Measurements from ENCODE around the gene SEC24A. TPM values are rescaled to one million over a fixed set of nuclear protein-coding genes. Genes with fewer than 3 reads are reported as not detected.

Gene SEC24A
- total RNA-seq, 1 experiment from 2014 or later = 30.4 TPM

DNA sequence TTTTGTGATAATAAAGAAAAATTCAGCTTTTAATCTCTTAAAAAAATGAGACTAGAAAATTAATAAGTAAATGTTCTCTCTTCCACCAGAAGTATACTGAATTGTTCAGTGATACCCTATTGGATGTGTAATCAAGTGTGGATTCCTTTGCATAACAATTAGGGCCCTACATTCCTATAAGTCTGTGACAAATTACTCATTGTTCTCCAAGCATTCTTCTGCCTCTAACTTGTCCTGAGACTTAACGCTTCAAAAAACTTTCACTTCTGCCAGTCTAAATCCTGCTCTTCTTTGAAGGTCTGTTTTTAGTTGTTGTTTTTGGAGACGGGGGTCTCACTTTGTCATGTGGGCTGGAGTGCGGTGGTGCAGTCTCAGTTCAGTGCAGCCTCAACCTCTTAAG is 100.8 kb downstream of the SEC24A start:
- Mint-ChIP-seq H3K27ac (peak overlapping the region; percentile 19 to 82 (median 79); a peak in 3 of 7 replicates), H3K27me3 (ENCODE audit: low read depth) (no peaks in the 10 kb centered on the region), H3K36me3 (ENCODE audit: insufficient read depth in 1 of 3, low read depth in 3 of 3) (peaks cover 0 to 17% (median 14%) of the 10 kb centered on the region in 3 experiments; a peak in 6 of 7 replicates), H3K4me3 (peak overlapping the region in 1 of 2 experiments; percentile 35; a peak in 1 of 5 replicates), H3K9me3 (no peaks in the 10 kb centered on the region), H3K4me1 (peaks cover 8 to 11% of the 10 kb centered on the region in 2 experiments)
- no peak overlapping the region for H3K27ac ChIP-seq (ENCODE audit: insufficient read length, low read depth, low read length)
- H3K4ac ChIP-seq (ENCODE audit: low read depth, low read length) = no peak overlapping the region
- no peak overlapping the region for H2BK20ac ChIP-seq (ENCODE audit: low read depth, low read length, poor library complexity, severe bottlenecking)
- no peak for TF ChIP-seq CTCF (conservative IDR thresholded peaks at IDR 0.05)
- no peak overlapping the region for H3K9ac ChIP-seq (ENCODE audit: extremely low read depth, insufficient read length, low read length)
- no peak for DNase-seq
- H4K5ac ChIP-seq (ENCODE audit: insufficient read length, low read depth, low read length) = no peak overlapping the region
- H2AK5ac ChIP-seq (ENCODE audit: insufficient read length, low read length) = no peak overlapping the region
- H3K79me2 ChIP-seq (ENCODE audit: insufficient read depth, low read length) = no peaks in the 10 kb centered on the region
- no peak overlapping the region for H3K14ac ChIP-seq (ENCODE audit: insufficient read depth, low read length)
- H2BK15ac ChIP-seq (ENCODE audit: low read depth, low read length) = no peak overlapping the region
- no peak overlapping the region for H4K91ac ChIP-seq (ENCODE audit: insufficient read length, low read depth, low read length)
- H4K8ac ChIP-seq (replicated peaks; ENCODE audit: insufficient read length, low read depth, low read length) = no peak overlapping the region
- no peaks in the 10 kb centered on the region for H3K4me1 ChIP-seq (ENCODE audit: insufficient read depth, low read length)
- no peaks in the 10 kb centered on the region for H3K23me2 ChIP-seq (ENCODE audit: insufficient read length, low read depth, low read length, poor library complexity, severe bottlenecking)
- no peaks in the 10 kb centered on the region for H3K27me3 ChIP-seq (ENCODE audit: insufficient read depth, low read length)
- H3K18ac ChIP-seq (ENCODE audit: insufficient read length, low read depth, low read length) = no peak overlapping the region
- no peak overlapping the region for H3K4me2 ChIP-seq (ENCODE audit: insufficient read depth, insufficient read length, low read length)
- H2BK5ac ChIP-seq (ENCODE audit: insufficient read length, low read length) = no peak overlapping the region
- no peaks in the 10 kb centered on the region for H3K79me1 ChIP-seq (ENCODE audit: insufficient read depth, low read depth, low read length, poor library complexity, severe bottlenecking)
- H3K56ac ChIP-seq (ENCODE audit: insufficient read length, low read depth, low read length) = no peak overlapping the region
- H2BK120ac ChIP-seq (ENCODE audit: low read depth, low read length, poor library complexity, severe bottlenecking) = no peak overlapping the region
- H2BK12ac ChIP-seq (ENCODE audit: insufficient read length, low read depth, low read length) = no peak overlapping the region
- H3K23ac ChIP-seq (ENCODE audit: insufficient read length, low read depth, low read length) = no peak overlapping the region
- no peaks in the 10 kb centered on the region for H3K9me3 ChIP-seq (ENCODE audit: control insufficient read depth, low read depth, low read length)
- no peak overlapping the region for H3T11ph ChIP-seq (ENCODE audit: low read length)
- H2AFZ ChIP-seq (ENCODE audit: low read length) = no peak overlapping the region
- no peaks in the 10 kb centered on the region for H4K20me1 ChIP-seq (ENCODE audit: control insufficient read depth, insufficient read depth, insufficient read length)
- no CpG with 5 or more reads among the region's 3 CpGs for WGBS (ENCODE audit: extremely low coverage, insufficient read length, low lambda C conversion rate)
